HG03575 (cell line): ENCODE data around the gene HOXA7.

Experiments used
- ATAC-seq: cut with Tn5 transposase; IDR thresholded peaks from one replicate; pipeline ENCODE4 v1.9.1; 2021; ENCODE audit not compliant: unreplicated experiment, insufficient number of reproducible peaks, low FRiP score; ENCODE audit errors: extremely low read depth

Gene HOXA7

DNA sequence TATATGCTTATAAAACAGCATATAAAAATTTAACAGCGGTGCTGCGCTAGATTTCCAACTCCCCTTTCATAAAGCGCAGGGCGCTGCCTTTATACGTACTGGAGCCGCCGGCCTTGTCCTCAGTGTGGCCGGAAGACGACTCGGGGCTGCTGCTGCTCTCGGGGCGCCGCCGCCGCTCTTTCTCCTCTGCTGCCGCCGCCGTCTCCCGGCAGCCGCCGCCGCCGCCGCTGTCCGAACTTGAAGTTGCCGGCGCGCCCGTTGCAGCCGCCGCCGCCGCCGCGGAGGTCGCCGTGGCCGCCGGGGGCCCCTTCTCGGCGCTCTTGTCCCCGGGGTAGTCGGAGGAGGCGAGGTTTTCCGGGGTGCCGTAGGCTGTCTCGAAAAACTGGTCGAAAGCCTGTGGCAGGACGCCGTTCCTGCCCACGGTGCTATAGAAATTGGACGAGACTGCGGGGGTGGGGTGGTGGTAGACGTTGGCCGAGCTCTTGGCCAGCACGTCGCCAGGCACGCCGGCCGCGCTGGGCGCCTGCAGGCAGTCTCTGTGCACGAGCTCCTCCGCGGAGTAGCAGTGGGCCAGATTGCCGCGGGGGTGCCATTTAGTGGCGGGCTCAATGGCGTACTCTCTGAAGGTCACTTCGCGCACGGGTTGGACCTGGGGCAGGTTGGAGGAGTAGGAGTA lies 28.0 kb upstream of the HOXA7 start:
- no peak for ATAC-seq

DNA sequence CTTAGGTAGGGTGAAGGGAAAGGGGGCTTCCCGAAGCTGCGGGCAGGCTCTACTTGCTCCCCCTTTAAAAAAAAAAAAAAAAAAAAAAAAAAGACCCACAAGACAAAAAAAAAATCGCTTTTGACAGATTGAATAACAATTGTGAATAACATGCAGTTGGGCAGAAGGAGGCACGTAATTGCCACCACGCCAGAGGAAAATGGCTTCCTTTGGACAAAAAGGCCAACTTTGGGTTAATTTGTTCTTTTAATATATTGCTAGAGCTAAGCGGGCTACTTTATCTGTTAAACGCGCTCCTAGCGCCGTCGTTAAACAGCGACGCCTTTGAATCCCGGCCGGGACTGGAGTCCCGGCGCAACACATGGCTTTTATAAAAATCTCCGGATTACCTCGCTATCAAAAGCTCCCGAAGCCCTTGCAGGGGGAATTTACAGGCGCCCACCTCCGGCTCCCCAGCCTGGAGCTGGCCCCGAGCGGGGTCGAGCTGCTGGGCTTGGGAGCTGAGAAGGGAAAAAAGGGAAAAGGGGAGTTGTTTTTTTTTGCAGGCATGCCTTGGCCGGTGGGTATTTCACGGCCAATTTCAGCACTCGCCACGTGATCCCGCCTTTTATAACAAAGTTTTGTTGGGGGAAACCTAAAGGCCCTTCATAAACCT lies 27.3 kb upstream of the HOXA7 start:
- no peak for ATAC-seq

DNA sequence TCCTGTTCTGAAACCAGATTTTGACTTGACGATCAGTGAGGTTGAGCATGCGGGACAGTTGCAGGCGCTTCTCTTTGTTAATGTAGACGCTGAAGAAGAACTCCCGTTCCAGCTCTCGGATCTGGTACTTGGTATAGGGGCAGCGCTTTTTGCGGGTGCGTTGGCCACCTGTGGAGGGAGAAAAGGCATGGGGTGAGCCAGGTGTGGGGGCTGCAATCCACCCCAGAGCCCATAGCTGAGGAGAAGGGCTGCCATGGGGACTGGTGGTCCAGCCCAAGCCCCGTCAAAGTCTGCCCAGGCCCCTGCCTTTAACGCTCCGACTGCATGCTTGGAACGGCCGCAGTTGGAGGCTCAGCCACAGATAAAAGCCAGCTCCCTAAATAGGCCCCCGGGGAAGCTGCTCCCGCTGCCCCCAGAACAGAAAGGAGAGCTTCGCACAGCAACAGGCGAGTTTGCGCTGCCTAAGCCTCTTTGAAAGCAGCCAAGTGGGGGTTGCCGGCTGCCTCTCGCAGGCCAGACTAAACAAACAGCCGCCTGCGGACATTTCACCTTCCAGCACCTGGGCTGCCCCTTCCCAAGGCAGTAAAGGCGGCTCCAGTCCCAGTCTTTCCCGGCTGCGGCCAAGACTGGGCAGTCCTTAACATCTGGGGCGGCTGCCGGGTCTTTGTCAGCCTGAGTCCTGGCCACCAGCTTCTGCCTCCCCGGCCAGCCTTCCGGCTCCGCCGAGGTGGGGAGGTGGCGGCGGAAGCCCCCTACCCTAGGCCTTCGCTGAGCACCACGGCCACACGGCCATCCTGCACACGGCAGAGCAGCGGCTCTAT lies 26.6 kb upstream of the HOXA7 start:
- ATAC-seq, result no peak

DNA sequence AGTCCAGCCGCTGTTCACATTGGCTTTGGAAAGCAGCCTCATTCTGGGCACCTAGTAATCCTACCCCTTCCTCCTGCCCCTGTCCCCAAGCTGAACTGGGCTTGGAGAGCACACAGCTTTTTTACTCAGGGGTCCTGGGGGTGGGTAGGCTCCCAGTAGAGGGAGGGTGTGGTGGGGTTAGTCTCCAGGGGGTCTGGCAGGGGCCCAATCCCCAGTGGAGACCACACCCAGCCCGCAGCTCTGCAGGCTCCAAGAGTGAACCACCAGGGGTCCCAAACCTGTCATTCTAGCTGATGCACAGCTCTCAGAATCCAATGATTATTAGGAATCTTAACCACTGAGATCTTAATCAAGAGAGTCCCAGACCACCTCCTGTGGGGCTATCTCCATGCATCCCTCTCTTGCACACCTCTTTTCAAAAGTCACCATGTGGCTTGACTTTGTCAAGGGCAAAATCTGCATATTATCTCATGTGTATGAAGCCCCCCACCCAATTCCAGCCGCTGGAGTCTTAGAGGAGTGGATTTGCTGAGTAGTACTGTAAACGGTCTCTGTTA lies 25.9 kb upstream of the HOXA7 start:
- ATAC-seq, result no peak

DNA sequence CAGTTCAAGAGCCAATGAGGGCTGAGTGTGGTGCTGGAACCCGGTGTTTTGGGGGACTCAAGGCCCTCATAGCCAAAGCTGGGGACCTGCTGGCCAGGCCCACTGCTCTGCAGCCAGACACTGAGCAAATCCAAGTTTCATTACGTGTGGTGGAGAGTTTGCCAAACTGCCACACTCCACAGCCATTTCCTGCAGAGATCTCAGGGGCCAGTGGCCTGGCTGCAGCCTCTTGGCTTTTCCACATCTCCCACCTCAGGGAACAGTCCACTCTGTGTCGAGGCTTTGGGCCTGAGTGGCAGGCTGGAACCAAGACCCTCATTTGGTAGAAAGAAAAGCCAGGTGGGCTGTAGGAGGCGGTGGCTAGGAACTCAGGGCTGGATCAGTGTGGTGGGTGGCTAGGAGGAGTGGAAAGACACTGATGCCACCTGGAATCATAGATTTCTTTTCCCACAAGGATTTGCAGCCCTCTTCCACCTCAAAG lies 25.4 kb upstream of the HOXA7 start:
- no peak for ATAC-seq

DNA sequence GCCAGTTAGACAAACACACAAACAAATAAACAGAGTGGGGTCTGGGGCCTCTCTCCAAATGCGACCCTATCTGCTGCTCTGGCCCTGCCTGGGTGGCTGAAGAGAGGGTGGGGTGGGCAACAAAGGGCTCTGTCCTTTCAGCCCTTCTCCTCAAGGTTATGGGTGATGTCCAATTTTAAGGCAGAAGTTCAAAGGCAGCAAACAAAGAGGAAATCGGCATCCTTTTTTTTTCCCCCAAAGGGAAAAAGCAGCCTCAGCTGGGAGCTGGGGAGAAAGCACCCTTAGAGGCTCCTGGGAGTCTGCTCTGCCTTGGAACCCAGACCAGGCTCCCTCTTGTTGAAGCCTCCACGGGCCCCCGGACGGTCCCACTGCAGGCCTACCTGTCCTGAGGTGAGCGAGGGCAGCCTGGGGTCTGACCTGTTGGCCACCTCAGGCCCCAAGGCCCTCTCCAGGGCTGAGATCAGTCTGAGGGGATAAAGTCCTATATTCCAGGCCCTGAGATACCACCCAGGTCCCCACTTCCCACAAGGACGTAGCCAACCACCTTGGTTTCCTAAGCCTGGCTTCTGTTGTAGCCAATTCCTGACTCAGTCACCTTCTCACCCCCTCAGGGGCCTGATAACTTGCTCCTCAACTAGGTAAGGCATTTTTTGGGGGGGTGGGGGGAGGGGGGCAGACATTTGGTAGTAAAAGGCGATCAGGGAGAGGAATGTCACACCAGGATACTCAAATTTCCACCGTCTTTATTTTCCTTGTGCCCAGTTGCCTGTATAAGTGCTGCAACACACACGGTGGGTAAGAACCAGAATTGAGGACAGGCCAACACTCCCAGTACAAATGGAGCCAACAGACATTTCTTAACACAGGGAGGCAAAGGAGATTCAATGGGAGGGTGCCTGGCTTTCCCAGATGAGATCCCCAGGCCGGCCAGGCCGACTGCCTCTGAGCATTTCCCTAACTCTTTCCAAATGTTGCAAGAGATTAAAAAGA lies 24.3 kb upstream of the HOXA7 start:
- ATAC-seq, result no peak

DNA sequence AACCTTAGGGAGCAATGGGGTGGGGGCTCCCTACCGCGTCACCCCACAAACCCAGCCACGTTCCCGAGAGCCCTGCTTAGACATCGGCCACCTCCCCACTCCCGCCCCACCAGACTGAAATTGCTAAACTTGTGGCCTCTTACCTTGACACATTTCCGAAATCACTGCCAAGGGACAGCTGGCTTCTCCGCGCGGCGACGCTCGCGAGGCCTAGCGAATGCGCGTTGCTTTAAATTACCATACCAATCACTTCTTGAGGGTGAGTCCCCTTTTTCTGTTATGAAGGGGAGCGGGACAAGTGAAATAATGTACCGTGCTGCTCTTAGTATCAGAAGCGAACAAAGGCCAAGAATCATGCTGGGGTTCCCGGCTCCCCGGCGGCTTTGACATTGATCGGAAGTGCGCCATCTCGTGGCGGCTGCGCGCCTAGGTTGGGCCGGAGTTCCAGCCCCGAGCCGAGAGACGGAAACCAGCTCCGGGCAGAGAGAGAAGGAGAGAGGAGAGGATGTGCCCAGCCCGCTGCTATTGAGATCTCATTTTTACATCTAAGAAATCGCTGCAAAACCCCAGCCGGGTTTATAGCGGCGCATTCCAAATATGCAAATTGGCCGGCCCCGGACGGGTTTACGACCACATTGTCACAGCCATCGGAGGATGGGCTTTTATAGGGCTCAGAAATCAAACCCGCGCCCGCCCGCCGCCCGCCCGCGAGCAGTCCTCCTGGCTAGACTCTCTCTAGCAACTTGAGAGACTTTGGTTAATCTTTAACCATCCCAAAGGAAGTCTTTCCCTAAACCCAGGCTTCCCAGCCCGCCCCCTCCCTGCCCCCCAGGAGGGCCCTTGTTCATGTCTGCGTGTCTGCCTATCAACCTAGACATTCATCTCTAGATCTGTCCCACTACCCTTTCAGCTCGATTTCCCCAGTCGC lies 23.3 kb upstream of the HOXA7 start:
- no peak for ATAC-seq

DNA sequence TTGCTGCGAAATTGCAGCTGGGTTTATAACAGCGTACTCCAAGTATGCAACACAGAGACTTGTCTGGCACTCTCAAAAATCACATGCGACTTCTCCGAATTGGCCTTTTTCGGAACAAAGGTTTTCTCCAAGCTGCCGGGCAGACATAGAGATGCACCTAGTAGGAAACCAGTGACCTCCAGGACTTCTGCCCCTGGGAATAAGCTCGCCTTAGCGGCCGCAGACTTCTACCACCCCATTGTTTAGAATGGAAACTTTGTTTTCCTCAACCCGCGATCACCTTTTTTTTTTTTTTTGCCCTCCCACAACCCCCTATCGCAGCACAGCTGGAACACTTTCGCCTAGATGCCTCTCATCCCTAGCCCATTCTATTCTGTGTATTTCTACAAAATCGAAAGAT lies 22.6 kb upstream of the HOXA7 start:
- no peak for ATAC-seq

DNA sequence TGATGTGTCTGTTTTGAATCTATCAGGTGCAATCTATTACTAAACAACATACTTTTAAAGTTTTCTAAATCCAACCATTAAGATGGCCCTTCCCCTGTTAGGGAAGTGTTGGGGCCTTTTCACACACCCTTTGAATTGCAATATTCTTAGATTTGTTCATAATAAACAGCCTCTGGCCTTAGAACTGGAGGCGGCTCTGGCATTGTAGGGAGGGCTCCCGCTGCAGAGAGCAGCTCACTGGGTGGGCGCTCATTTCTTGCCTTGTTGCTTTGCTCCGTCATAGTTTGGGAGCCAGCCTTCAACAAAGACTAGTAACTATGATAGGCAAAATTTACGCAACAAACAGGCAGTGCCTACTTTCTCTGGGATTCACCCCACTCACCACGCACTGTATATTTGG lies 21.9 kb upstream of the HOXA7 start:
- ATAC-seq, result no peak

DNA sequence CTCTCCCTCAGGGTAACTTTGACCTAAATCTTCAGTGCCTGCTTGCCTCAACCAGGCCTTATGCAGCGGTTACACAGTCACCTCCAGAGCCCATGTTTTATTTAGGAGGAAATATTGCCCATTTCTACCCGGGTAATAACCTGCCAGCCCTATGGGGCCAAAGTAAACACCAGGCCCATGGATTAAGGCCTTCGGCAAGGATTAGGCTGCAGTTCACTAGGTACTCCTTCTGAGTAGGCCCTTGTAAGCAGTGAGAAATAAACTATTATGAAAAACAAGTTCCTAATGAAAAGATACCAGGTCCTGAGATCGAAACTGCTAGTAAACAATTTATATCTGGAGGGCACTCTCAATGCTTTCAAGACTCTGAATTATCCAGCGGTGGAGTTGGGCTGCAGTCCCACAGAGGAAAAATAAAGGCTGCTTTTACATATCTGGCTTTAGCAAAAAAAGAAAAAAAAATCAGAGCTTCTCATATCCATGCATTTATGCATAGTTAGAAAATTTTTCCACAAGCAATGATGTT lies 21.4 kb upstream of the HOXA7 start:
- no peak for ATAC-seq

DNA sequence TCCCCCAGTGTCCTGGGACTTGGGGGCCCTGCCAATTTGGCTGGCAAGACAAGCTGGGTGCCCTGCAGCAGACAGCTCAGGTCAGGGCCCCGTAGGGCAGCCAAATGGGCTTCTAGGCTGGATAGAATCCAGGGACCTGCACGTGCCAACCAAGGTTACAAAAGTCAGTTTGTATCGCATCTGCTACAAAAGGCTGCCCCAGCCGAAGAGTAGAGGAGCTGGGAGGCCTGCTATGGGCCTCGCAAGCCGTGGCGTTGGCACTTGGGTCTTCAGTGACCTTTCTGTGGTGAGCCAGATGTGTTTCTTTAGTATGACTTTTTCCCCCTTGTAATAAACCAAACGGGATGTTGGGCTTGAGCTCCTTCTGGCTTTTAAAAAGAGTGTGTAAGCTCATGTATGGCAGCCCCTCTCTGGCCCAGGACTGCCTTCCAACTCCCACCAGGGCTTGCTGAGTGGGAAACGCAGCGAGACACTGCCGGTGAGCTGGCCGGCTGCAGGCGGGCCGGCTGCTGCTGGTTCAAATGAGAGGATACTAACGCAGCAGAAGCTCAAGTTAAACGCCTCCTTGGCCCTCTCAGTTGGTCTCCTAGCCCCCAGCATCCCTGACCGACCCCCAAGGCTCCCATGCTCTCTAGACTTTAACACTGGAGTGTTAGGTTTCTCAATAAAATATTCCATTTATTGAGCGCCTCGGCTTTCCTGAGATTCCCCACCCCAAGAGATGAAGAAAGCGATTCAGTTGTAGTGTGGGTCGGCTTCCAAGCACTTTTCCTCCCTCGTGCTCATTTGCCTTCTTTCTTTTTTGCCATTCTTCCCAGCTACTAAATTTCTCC lies 20.7 kb upstream of the HOXA7 start:
- no peak for ATAC-seq

DNA sequence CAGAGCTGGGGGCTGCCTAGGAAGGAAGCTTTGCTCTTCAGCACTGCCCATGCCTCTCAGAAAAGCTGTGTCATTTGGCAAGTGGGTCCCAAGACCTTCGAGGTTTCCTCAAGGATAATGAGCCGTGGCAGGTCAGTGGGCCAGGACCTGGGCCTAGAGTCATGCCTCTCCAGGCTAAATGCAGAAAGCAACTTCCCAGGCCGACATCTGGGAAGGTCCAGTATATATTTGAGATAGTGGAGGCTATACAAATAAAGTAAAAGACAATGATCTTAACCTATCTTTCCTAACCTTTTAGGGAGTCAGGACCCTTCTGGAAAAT lies 20.0 kb upstream of the HOXA7 start:
- ATAC-seq, result no peak

DNA sequence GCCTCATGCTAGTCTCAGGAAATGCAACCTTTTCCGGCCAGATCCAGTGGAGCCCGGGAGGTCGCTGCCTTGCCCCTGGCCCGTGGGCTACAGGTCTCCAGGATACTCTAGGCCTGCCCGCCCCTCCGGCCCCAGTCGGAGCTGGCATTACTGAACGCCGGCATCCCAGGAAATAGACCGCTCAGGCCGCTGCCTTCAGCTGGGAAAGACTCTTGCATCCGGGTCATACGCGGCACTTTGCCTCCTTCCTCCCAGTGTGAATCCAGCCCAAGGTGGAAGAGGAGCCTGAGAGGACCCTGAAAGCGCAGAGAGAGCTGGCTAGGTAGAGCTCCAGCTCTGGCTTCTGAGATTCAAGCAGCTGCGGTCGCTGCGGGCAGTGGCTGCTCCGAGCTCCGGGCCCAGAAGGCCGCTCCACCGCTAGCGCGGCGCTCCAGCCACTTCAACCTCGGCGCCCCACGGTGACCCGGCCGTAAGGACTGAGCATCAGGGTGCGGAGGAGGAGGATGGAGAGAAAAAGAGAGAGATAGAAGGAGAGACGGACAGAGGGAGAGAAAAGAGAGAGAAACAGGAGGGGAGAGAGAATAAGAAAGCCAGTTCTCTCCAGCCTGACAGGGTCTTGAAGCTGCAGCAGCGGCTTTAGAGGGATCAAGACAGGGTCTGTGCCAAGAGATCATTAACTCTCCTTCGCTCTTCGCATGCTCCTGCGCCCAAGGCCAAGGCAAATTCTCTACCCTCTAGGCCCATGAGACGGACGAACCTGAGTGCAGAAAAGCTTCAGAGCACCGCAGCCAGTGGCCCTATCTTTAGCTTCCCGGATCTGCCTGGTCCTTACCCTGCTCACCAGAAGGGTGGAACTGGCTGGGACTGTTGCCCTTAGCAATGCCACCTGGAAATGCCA lies 19.4 kb upstream of the HOXA7 start:
- no peak for ATAC-seq

DNA sequence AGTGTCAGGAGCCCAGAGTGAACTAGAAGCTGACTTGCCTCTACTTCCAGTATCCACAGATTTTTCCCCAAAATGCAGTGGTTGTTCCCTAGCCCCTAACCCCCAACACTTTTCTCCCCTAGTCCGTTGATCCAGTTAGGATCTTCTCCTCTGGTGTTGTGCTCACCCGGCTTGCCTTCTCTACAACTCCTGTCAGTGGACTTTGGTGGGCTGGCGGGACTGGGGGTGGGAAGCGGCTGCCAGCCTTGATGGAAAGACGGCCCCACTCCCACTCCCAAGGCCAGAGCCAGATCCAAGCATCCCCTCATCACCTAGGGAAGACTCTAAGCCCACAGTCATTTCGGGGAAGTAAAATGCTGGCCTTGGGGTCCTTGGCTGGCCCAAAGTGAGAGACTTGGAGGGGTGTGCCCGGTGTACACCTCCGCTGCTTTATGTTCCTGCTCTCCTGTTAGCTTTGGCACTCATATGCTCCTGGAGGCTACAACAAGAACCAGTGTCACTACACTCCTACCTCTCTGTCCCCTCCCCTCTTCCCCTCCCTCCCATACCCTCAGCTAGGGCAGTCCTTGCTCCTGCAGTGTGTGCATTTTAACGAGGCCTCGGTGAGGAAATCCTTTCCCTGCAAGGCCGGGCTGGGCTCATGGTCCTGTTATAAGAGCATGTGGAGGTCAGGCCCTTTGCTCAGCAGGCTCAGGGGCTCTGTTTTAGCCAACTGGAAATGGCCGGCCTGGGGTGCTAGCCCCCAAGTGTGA lies 18.6 kb upstream of the HOXA7 start:
- ATAC-seq, result no peak
